HepG2 (cell line): ENCODE data around the gene FKBP1A. TPM values are rescaled to one million over a fixed set of nuclear protein-coding genes. Genes with fewer than 3 reads are reported as not detected.

ENCODE experiments used
- CBFB ChIP-seq: sonication (generic); formaldehyde crosslinking; IDR thresholded peaks from 2 replicates; pipeline ENCODE4 v1.4.0; 2020; ENCODE audit warnings: missing genetic modification reagents
- CENPT ChIP-seq: sonication (generic); formaldehyde crosslinking; IDR thresholded peaks from 2 replicates; pipeline ENCODE4 v1.8.0; 2022; ENCODE audit warnings: low read depth, mild to moderate bottlenecking, moderate library complexity, missing genetic modification reagents
- GTF3A ChIP-seq: sonication (generic); formaldehyde crosslinking; conservative IDR thresholded peaks from 2 replicates; pipeline ENCODE4 v1.4.0; 2020; ENCODE audit warnings: mild to moderate bottlenecking, missing genetic modification reagents
- HNRNPLL ChIP-seq: fragments of 200-400 bp; formaldehyde crosslinking; IDR thresholded peaks from 2 replicates; pipeline ENCODE4 v1.6.1; 2017; ENCODE audit warnings: mild to moderate bottlenecking, low read depth, low read length; ENCODE audit not compliant: poor library complexity, severe bottlenecking
- JUN ChIP-seq: sonication (generic); formaldehyde crosslinking; IDR thresholded peaks from 2 replicates; pipeline ENCODE4 v1.4.0; 2020; ENCODE audit warnings: mild to moderate bottlenecking, missing genetic modification reagents
- KAT8 ChIP-seq: IDR thresholded peaks from 2 replicates; pipeline ENCODE4 v1.6.1; 2016; ENCODE audit warnings: missing genetic modification reagents, missing compliant biosample characterization
- KMT2B ChIP-seq: IDR thresholded peaks from 2 replicates; pipeline ENCODE4 v1.6.1; 2016; ENCODE audit warnings: missing genetic modification reagents, missing compliant biosample characterization
- MAX ChIP-seq: IDR thresholded peaks from 2 replicates; pipeline ENCODE4 v1.6.1; 2012; ENCODE audit warnings: inconsistent platforms
- MTERF4 ChIP-seq: sonication (generic); formaldehyde crosslinking; IDR thresholded peaks from 2 replicates; pipeline ENCODE4 v1.8.0; 2023; ENCODE audit warnings: mild to moderate bottlenecking, missing genetic modification reagents
- PHB2 ChIP-seq: fragments of 450-650 bp; IDR thresholded peaks from 2 replicates; pipeline ENCODE4 v1.6.1; 2018; ENCODE audit not compliant: partially characterized antibody
- PRPF4 ChIP-seq: fragments of 200-400 bp; formaldehyde crosslinking; IDR thresholded peaks from 2 replicates; pipeline ENCODE4 v1.6.1; 2016; ENCODE audit warnings: low read length, low read depth; ENCODE audit not compliant: poor library complexity, severe bottlenecking
- RBM39 ChIP-seq: fragments of 200-400 bp; formaldehyde crosslinking; IDR thresholded peaks from one replicate; pipeline ENCODE4 v1.6.1; 2018; ENCODE audit warnings: antibody characterized with exemption, mild to moderate bottlenecking, low read depth, low read length; ENCODE audit not compliant: poor library complexity, severe bottlenecking
- SALL1 ChIP-seq: sonication (generic); formaldehyde crosslinking; IDR thresholded peaks from 2 replicates; pipeline ENCODE4 v1.8.0; 2022; ENCODE audit warnings: mild to moderate bottlenecking, missing genetic modification reagents
- SOX13 ChIP-seq, 3 experiments: fragments of 450-650 bp in 1 of 3; sonication (generic) in 1 of 3; formaldehyde crosslinking in 1 of 3; IDR thresholded peaks in 2 of 3; conservative IDR thresholded peaks in 1 of 3; 2 replicates each; pipeline versions ENCODE4 v1.5.0 to v1.6.1; 2016 to 2020; ENCODE audit warnings: antibody characterized with exemption in 1 of 3, mild to moderate bottlenecking in 1 of 3, missing compliant biosample characterization in 1 of 3, missing genetic modification reagents in 1 of 3, moderate library complexity in 1 of 3
- ZBTB8A ChIP-seq: sonication (generic); formaldehyde crosslinking; IDR thresholded peaks from 2 replicates; pipeline ENCODE4 v1.4.0; 2020; ENCODE audit warnings: mild to moderate bottlenecking, low read depth, missing genetic modification reagents, borderline replicate concordance
- ZFP36L2 ChIP-seq: sonication (generic); formaldehyde crosslinking; IDR thresholded peaks from 2 replicates; pipeline ENCODE4 v1.4.0; 2020; ENCODE audit warnings: missing genetic modification reagents
- ZNF292 ChIP-seq: sonication (generic); formaldehyde crosslinking; IDR thresholded peaks from 2 replicates; pipeline ENCODE4 v1.8.1; 2022; ENCODE audit warnings: mild to moderate bottlenecking, low read depth, missing genetic modification reagents, borderline replicate concordance
- ZNF510 ChIP-seq: sonication (generic); formaldehyde crosslinking; IDR thresholded peaks from 2 replicates; pipeline ENCODE4 v1.4.0; 2020; ENCODE audit warnings: low read depth, mild to moderate bottlenecking, missing genetic modification reagents
- ZNF543 ChIP-seq: sonication (generic); formaldehyde crosslinking; IDR thresholded peaks from 2 replicates; pipeline ENCODE4 v1.4.0; 2020; ENCODE audit warnings: mild to moderate bottlenecking, missing genetic modification reagents
- ZNF775 ChIP-seq: sonication (generic); formaldehyde crosslinking; IDR thresholded peaks from 2 replicates; pipeline ENCODE4 v1.4.0; 2020; ENCODE audit warnings: missing genetic modification reagents, mild to moderate bottlenecking, moderate library complexity, borderline replicate concordance
- ZZZ3 ChIP-seq: sonication (generic); formaldehyde crosslinking; IDR thresholded peaks from 2 replicates; pipeline ENCODE4 v1.4.0; 2020; ENCODE audit warnings: missing genetic modification reagents, mild to moderate bottlenecking, borderline replicate concordance
- polyA plus RNA-seq, 8 experiments: library from polyadenylated mRNA; depleted of rRNA in 3 of 8; stranded (reverse) in 7 of 8; unstranded in 1 of 8; fragments of >200 nt; fragmentation: Illumina TruSeq in 4 of 8; extraction: Trizol in 4 of 8; gene quantifications; 2 replicates each; pipeline versions ENCODE4 v1.2.1 to v1.2.3, GENCODE V29; 2011 to 2016; ENCODE audit warnings: low read depth in 4 of 8, missing spikeins in 1 of 8, mixed read lengths in 1 of 8; ENCODE audit not compliant: insufficient read depth in 1 of 8
- total RNA-seq, 5 experiments: library from RNA; depleted of rRNA; stranded (reverse); fragments of >200 nt; fragmentation: Illumina TruSeq; extraction: Trizol; gene quantifications; 2 replicates each; pipeline ENCODE4 v1.2.3, GENCODE V29; 2016; ENCODE audit warnings: low read depth in 1 of 5
- TF ChIP-seq, protein P1 (sequence below): IDR thresholded peaks from 2 replicates; pipeline ENCODE4 v1.6.1; 2016; ENCODE audit warnings: missing compliant biosample characterization, missing genetic modification reagents, borderline replicate concordance
- TF ChIP-seq, protein P2 (sequence below): IDR thresholded peaks from 2 replicates; pipeline ENCODE4 v1.6.1; 2016; ENCODE audit warnings: mild to moderate bottlenecking, missing biosample characterization, missing genetic modification reagents

FKBP1A gene
- total and polyA plus RNA-seq, 2 of the 13 experiments (the other 11 are each of a cell fraction or from before 2014, with no cell fraction given): 119 to 468 TPM

DNA sequence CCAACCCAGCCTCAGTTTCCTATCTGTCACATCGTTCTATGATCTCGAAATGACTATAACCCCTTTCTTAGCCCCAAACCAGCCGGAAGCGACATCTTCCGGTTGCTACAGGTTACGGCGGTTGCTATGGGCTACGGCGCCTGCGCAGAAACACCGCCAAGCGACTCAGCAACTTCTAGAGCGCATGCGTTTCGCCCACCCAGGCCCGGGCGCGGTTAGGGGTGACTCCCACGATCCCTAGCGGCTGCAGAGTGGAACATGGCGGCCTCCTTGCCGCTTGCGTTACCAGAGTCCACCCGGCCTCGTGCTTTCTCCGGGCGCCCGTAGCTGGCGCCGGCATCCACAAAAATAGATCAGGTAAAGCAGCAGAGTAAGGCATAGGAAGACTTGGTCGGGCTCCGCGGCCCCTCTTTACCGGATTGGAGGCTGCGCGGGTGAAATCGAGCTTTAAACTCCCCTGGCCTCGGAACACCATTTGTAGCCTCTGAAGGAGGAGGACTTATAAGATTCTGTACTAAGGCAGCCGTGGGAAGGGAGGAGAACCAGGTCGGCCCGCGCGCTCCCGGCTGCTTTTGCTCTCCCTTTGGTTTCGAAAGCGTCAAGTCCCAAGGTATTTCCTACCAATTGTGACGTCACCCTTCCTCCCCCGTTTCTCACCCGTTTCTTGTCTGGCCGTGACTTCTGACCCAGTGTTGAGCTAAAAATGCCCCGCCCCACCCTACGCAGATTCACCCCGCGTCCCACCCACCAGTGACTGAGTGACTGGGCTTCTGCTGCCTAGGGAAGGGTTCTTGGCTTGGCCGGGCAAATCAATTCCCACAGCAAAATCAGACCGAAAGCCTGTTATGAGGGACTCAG, 67.5 kb downstream of the FKBP1A start (continued):
- TF ChIP-seq MAX (peak; percentile 92), GTF3A (CRISPR knock-in tag) (no peak), MTERF4 (peak; percentile 61; the same call in 1 of the 2 replicates), ZNF543 (peak; percentile 53; the same call in 1 of the 2 replicates), ZFP36L2 (CRISPR knock-in tag) (no peak), ZNF510 (CRISPR knock-in tag) (0 out of 2 replicates have a peak, but pooled peaks have one; percentile 49), ZBTB8A (CRISPR knock-in tag) (no peak), CENPT (CRISPR knock-in tag) (no peak), KMT2B (peak; percentile 73), ZZZ3 (no peak; the same call in 1 of the 2 replicates), KAT8 (peak; percentile 95), PRPF4 (no peak), JUN (CRISPR knock-in tag) (peak; percentile 89), SOX13 (IDR thresholded peaks at IDR 0.05) (peak; percentile 48; the same call in 1 of the 2 replicates), SOX13 (CRISPR knock-in tag; conservative IDR thresholded peaks at IDR 0.05 in 1 of 2, IDR thresholded peaks at IDR 0.05 in 1 of 2) (peak; percentile 53 to 59; a peak in 1 of 4 replicates), ZNF775 (no peak), ZNF292 (CRISPR knock-in tag) (peak; percentile 29; the same call in 1 of the 2 replicates), HNRNPLL (peak; percentile 84), PHB2 (no peak), RBM39 (peak; percentile 96), SALL1 (CRISPR knock-in tag) (peak; percentile 82), CBFB (CRISPR knock-in tag) (peak; percentile 93)
- TF ChIP-seq, protein P1, sequence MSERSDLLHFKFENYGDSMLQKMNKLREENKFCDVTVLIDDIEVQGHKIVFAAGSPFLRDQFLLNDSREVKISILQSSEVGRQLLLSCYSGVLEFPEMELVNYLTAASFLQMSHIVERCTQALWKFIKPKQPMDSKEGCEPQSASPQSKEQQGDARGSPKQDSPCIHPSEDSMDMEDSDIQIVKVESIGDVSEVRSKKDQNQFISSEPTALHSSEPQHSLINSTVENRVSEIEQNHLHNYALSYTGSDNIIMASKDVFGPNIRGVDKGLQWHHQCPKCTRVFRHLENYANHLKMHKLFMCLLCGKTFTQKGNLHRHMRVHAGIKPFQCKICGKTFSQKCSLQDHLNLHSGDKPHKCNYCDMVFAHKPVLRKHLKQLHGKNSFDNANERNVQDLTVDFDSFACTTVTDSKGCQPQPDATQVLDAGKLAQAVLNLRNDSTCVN (CRISPR knock-in tag): peak; percentile 71; the same call in 1 of the 2 replicates
- TF ChIP-seq, protein P2, sequence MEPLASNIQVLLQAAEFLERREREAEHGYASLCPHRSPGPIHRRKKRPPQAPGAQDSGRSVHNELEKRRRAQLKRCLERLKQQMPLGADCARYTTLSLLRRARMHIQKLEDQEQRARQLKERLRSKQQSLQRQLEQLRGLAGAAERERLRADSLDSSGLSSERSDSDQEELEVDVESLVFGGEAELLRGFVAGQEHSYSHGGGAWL (CRISPR knock-in tag): peak; percentile 90
